SK-N-SH (cell line): ENCODE measurements around the gene THSD8. TPM values are rescaled to one million over a fixed set of nuclear protein-coding genes. Genes with fewer than 3 reads are reported as not detected.

Experiments
- CTCF ChIA-PET: fragments of 300-600, 350-600 bp; formaldehyde crosslinking; extraction: SDS; loops from one replicate; lab custom pipeline; 2021; lab: Yijun Ruan, JAX
- POLR2A ChIA-PET: fragments of 350-600 bp; sonication (Branson Sonifier 250); formaldehyde crosslinking; extraction: SDS; loops from one replicate; lab custom pipeline; 2020; ENCODE audit warnings: antibody characterized with exemption, inconsistent platforms; lab: Yijun Ruan, JAX
- DNase-seq: peaks from one replicate; pipeline ENCODE4 v3.0.0; 2012
- H2AFZ ChIP-seq: fragments of 200-600 bp; sonication (generic); 2 replicates; pipeline ENCODE4 v1.8.1; 2016; ENCODE audit warnings: antibody characterized with exemption, mild to moderate bottlenecking, low read depth
- H3F3A ChIP-seq: fragments of 200-600 bp; sonication (generic); replicated peaks from 2 replicates; pipeline ENCODE3; 2016; ENCODE audit warnings: antibody characterized with exemption, mild to moderate bottlenecking; ENCODE audit not compliant: insufficient read depth
- H3K27ac ChIP-seq, 2 experiments: fragments of 200-500 bp in 1 of 2; fragments of 200-600 bp in 1 of 2; sonication (Bioruptor generic) in 1 of 2; sonication (generic), shearing (Covaris generic) in 1 of 2; 2 replicates each; pipeline versions ENCODE4 v1.5.1 to v1.6.1; 2014 to 2016; ENCODE audit warnings: low read depth in 2 of 2, inconsistent platforms in 1 of 2, low read length in 1 of 2, mild to moderate bottlenecking in 1 of 2, mixed read lengths in 1 of 2
- H3K27me3 ChIP-seq: fragments of 200-600 bp; sonication (generic), shearing (Covaris generic); 2 replicates; pipeline ENCODE4 v1.6.1; 2016; ENCODE audit warnings: mixed run types; ENCODE audit not compliant: insufficient read depth
- H3K36me3 ChIP-seq, 2 experiments: fragments of 200-500 bp in 1 of 2; fragments of 200-600 bp in 1 of 2; sonication (Bioruptor generic) in 1 of 2; sonication (generic) in 1 of 2; replicated peaks in 1 of 2; 2 replicates each; pipeline versions ENCODE3 to v1.5.1; 2014 to 2016; ENCODE audit warnings: low read length in 1 of 2, mild to moderate bottlenecking in 1 of 2; ENCODE audit not compliant: insufficient read depth in 2 of 2, control insufficient read depth in 1 of 2
- H3K4me1 ChIP-seq, 2 experiments: fragments of 200-500 bp in 1 of 2; fragments of 200-600 bp in 1 of 2; sonication (Bioruptor generic) in 1 of 2; sonication (generic), shearing (Covaris generic) in 1 of 2; 2 replicates each; pipeline versions ENCODE4 v1.5.1 to v1.6.1; 2014 to 2016; ENCODE audit warnings: low read depth in 1 of 2, low read length in 1 of 2, mixed run types in 1 of 2; ENCODE audit not compliant: insufficient read depth in 2 of 2, control insufficient read depth in 1 of 2
- H3K4me2 ChIP-seq: fragments of 200-600 bp; sonication (generic), shearing (Covaris generic); 2 replicates; pipeline ENCODE4 v1.6.1; 2017; ENCODE audit warnings: mixed run types
- H3K4me3 ChIP-seq, 2 experiments: fragments of 200-500 bp in 1 of 2; fragments of 200-600 bp in 1 of 2; sonication (Bioruptor generic) in 1 of 2; sonication (generic), shearing (Covaris generic) in 1 of 2; 2 replicates each; pipeline versions ENCODE4 v1.5.1 to v1.8.1; 2014 to 2016; ENCODE audit warnings: low read depth in 2 of 2, inconsistent platforms in 1 of 2, low read length in 1 of 2, mild to moderate bottlenecking in 1 of 2, mixed read lengths in 1 of 2, moderate library complexity in 1 of 2
- H3K79me2 ChIP-seq: fragments of 200-600 bp; sonication (generic); 2 replicates; pipeline ENCODE4 v1.8.1; 2017; ENCODE audit warnings: mild to moderate bottlenecking; ENCODE audit not compliant: insufficient read depth
- H3K9ac ChIP-seq: fragments of 200-600 bp; sonication (generic); 2 replicates; pipeline ENCODE4 v1.6.1; 2017; ENCODE audit warnings: mixed run types
- H3K9me2 ChIP-seq: fragments of 200-600 bp; sonication (generic); 2 replicates; pipeline ENCODE4 v1.6.1; 2017; ENCODE audit warnings: mixed run types
- H3K9me3 ChIP-seq: fragments of 200-600 bp; sonication (generic); 2 replicates; pipeline ENCODE4 v1.6.1; 2017; ENCODE audit warnings: mixed run types, mild to moderate bottlenecking, moderate library complexity
- H4K20me1 ChIP-seq: fragments of 200-600 bp; sonication (generic); 2 replicates; pipeline ENCODE4 v1.6.1; 2017; ENCODE audit warnings: mild to moderate bottlenecking, mixed run types; ENCODE audit not compliant: insufficient read depth
- CHD2 ChIP-seq: fragments of 150-350 bp; IDR thresholded peaks from 2 replicates; pipeline ENCODE4 v1.6.1; 2018; ENCODE audit warnings: low read length; ENCODE audit not compliant: partially characterized antibody
- ELF1 ChIP-seq: IDR thresholded peaks from 2 replicates; pipeline ENCODE4 v1.4.0; 2012
- EP300 ChIP-seq, 2 experiments: IDR thresholded peaks; 2 replicates each; pipeline versions ENCODE4 v1.4.0 to v1.6.1; 2012; ENCODE audit warnings: borderline replicate concordance in 1 of 2, low read depth in 1 of 2, low read length in 1 of 2
- FOXJ3 ChIP-seq: sonication (generic); formaldehyde crosslinking; IDR thresholded peaks from 2 replicates; pipeline ENCODE4 v1.5.1; 2020; ENCODE audit warnings: mild to moderate bottlenecking, missing genetic modification reagents
- FOXM1 ChIP-seq: IDR thresholded peaks from 2 replicates; pipeline ENCODE4 v1.4.0; 2012; ENCODE audit warnings: low read depth, mild to moderate bottlenecking
- MAX ChIP-seq: IDR thresholded peaks from 2 replicates; pipeline ENCODE4 v1.4.0; 2012; ENCODE audit warnings: low read depth
- MXI1 ChIP-seq: IDR thresholded peaks from 2 replicates; pipeline ENCODE4 v1.6.1; 2012; ENCODE audit warnings: mild to moderate bottlenecking, low read depth, low read length, improper control_type of control experiment
- NRF1 ChIP-seq: IDR thresholded peaks from 2 replicates; pipeline ENCODE4 v1.6.1; 2012; ENCODE audit warnings: low read depth, mild to moderate bottlenecking, low read length
- PBX3 ChIP-seq: IDR thresholded peaks from 2 replicates; pipeline ENCODE4; 2012
- RCOR1 ChIP-seq: fragments of 150-350 bp; IDR thresholded peaks from 2 replicates; pipeline ENCODE4 v1.6.1; 2017; ENCODE audit warnings: antibody characterized with exemption, low read length
- REST ChIP-seq: IDR thresholded peaks from 2 replicates; pipeline ENCODE4 v1.6.1; 2012; ENCODE audit warnings: mild to moderate bottlenecking, low read depth, low read length, moderate library complexity
- RFX5 ChIP-seq: IDR thresholded peaks from 2 replicates; pipeline ENCODE4 v1.6.1; 2012; ENCODE audit warnings: mild to moderate bottlenecking, improper control_type of control experiment, low read length
- SMC3 ChIP-seq: IDR thresholded peaks from 2 replicates; pipeline ENCODE4 v1.6.1; 2012; ENCODE audit warnings: low read depth, low read length, improper control_type of control experiment
- TCF12 ChIP-seq: IDR thresholded peaks from 2 replicates; pipeline ENCODE4 v1.4.0; 2012
- USF1 ChIP-seq: IDR thresholded peaks from 2 replicates; pipeline ENCODE4 v1.4.0; 2012; ENCODE audit warnings: low read depth, borderline replicate concordance
- YY1 ChIP-seq: IDR thresholded peaks from 2 replicates; pipeline ENCODE4 v1.4.0; 2012; ENCODE audit warnings: low read depth, mild to moderate bottlenecking
- ZBTB33 ChIP-seq: IDR thresholded peaks from 2 replicates; pipeline ENCODE4 v1.4.0; 2012; ENCODE audit warnings: low read depth, borderline replicate concordance
- WGBS: methylation state at CpG from one replicate; pipeline ENCODE4 v1.1.6; 2017; ENCODE audit warnings: low lambda C conversion rate; 5-methylcytosine and 5-hydroxymethylcytosine counted together
- polyA plus RNA-seq, 3 experiments: library from polyadenylated mRNA; depleted of rRNA; stranded (reverse); fragments of >200 nt; gene quantifications; 2 replicates each; pipeline ENCODE4 v1.2.3, GENCODE V29; 2012

THSD8 gene
- polyA plus RNA-seq, 1 of the 3 experiments (the other 2 are of a cell fraction), result not detected

GRCh38 chr19:12791345-12792050, 10.4 kb upstream of the THSD8 start, which contains the start of gene JUNB (continued):
- peak; percentile 45 for TF ChIP-seq PBX3
- TF ChIP-seq USF1, result no peak
- peak; percentile 50; the same call in 1 of the 2 replicates for TF ChIP-seq TCF12
- TF ChIP-seq FOXJ3 (CRISPR knock-in tag), result peak; percentile 85
- TF ChIP-seq MXI1, result peak; percentile 97
- TF ChIP-seq NRF1, result no peak
- TF ChIP-seq ZBTB33, result no peak
- peak; percentile 52; the same call in 1 of the 2 replicates for TF ChIP-seq RFX5
- TF ChIP-seq FOXM1, result no peak; the same call in 1 of the 2 replicates

GRCh38 chr19:12792051-12792852, 9.6 kb upstream of the THSD8 start:
- Histone ChIP-seq H2AFZ (no peak overlapping the region), H3K79me2 (peaks cover 20% of the 10 kb centered on the region), H3K9me3 (no peaks in the 10 kb centered on the region), H3K4me1 (peaks cover 30 to 38% of the 10 kb centered on the region in 2 experiments), H3K9me2 (no peaks in the 10 kb centered on the region), H3K36me3 (peaks cover 0 to 6% of the 10 kb centered on the region in 2 experiments), H4K20me1 (peaks cover 17% of the 10 kb centered on the region), H3K4me2 (peak overlapping the region; percentile 88), H3K4me3 (peak overlapping the region; percentile 80 to 88), H3K27ac (peak overlapping the region; percentile 86 to 90), H3K27me3 (no peaks in the 10 kb centered on the region), H3K9ac (peak overlapping the region; percentile 95), H3F3A (peaks cover 43% of the 10 kb centered on the region)
- WGBS, result 2% methylated on average over 8 of the region's 84 CpGs
- ChIA-PET CTCF (interaction anchor here (0.7 to 17.1 kb wide), 10 partner anchors 10 to 173 kb away, joined by 3 to 447 read pairs (median 5); partner anchors contain the start of genes HOOK2, PRDX2, RNASEH2A and THSD8), POLR2A (interaction anchor here (0.7 to 4.4 kb wide), 21 partner anchors 8 to 371 kb away, joined by 3 to 88 read pairs (median 3); partner anchors contain the start of genes GCDH, GET3, PRDX2 and THSD8)
- DNase-seq, result peak; percentile 41
- peak; percentile 27; the same call in 1 of the 2 replicates for TF ChIP-seq MXI1
- no peak for TF ChIP-seq RFX5
- TF ChIP-seq NRF1, result no peak
- TF ChIP-seq MAX, result peak; percentile 43
- no peak for TF ChIP-seq EP300 (IDR thresholded peaks at IDR 0.05; ENCODE audit: borderline replicate concordance in 1 of 2, low read depth in 1 of 2, low read length in 1 of 2)
- no peak for TF ChIP-seq RCOR1
- no peak for TF ChIP-seq REST
- peak; percentile 60 for TF ChIP-seq ELF1
- TF ChIP-seq YY1, result no peak
- no peak for TF ChIP-seq FOXM1
- TF ChIP-seq SMC3, result no peak
- peak; percentile 23 for TF ChIP-seq CHD2
- no peak for TF ChIP-seq ZBTB33
